OCI-LY1 (cell line): ENCODE measurements around the gene SSBP2.

Experiments
- H2AFZ ChIP-seq: fragments of 200-600 bp; sonication (generic), shearing (Covaris generic); 2 replicates; pipeline ENCODE4 v1.6.0; 2014; ENCODE audit warnings: antibody characterized with exemption, mild to moderate bottlenecking, low read length
- H3F3A ChIP-seq: fragments of 200-600 bp; sonication (generic), shearing (Covaris generic); 2 replicates; pipeline ENCODE4 v1.6.0; 2014; ENCODE audit warnings: mild to moderate bottlenecking, antibody characterized with exemption, low read length, moderate library complexity; ENCODE audit not compliant: insufficient read depth
- H3K27ac ChIP-seq: fragments of 200-600 bp; sonication (generic); 2 replicates; pipeline ENCODE4 v1.5.1; 2014; ENCODE audit warnings: low read length, mixed run types, mild to moderate bottlenecking, low read depth; ENCODE audit not compliant: poor library complexity, severe bottlenecking
- H3K27me3 ChIP-seq: fragments of 200-600 bp; sonication (generic); 2 replicates; pipeline ENCODE4 v1.6.0; 2014; ENCODE audit warnings: antibody characterized with exemption, mild to moderate bottlenecking, low read length, moderate library complexity; ENCODE audit not compliant: insufficient read depth
- H3K36me3 ChIP-seq: fragments of 200-600 bp; sonication (generic); 2 replicates; pipeline ENCODE4 v1.6.1; 2014; ENCODE audit warnings: mild to moderate bottlenecking, antibody characterized with exemption, low read length, moderate library complexity, mixed read lengths; ENCODE audit not compliant: insufficient read depth
- H3K4me1 ChIP-seq: fragments of 200-600 bp; sonication (generic); 2 replicates; pipeline ENCODE4 v1.5.1; 2014; ENCODE audit warnings: mild to moderate bottlenecking, low read length, moderate library complexity; ENCODE audit not compliant: insufficient read depth, severe bottlenecking
- H3K4me2 ChIP-seq: fragments of 200-600 bp; sonication (generic), shearing (Covaris generic); 2 replicates; pipeline ENCODE4 v1.6.1; 2014; ENCODE audit warnings: low read length
- H3K4me3 ChIP-seq: fragments of 200-600 bp; sonication (generic); 2 replicates; pipeline ENCODE4 v1.5.1; 2014; ENCODE audit warnings: low read length, low read depth, mild to moderate bottlenecking, mixed read lengths; ENCODE audit not compliant: poor library complexity, severe bottlenecking
- H3K79me2 ChIP-seq: fragments of 200-600 bp; shearing (Covaris generic); 2 replicates; pipeline ENCODE4 v1.6.1; 2016; ENCODE audit warnings: mixed run types, low read length, mixed read lengths; ENCODE audit not compliant: insufficient read depth
- H3K9ac ChIP-seq: fragments of 200-600 bp; sonication (generic), shearing (Covaris generic); 2 replicates; pipeline ENCODE4 v1.6.1; 2014; ENCODE audit warnings: mild to moderate bottlenecking, low read length, mixed read lengths
- H3K9me2 ChIP-seq: fragments of 200-600 bp; sonication (generic), shearing (Covaris generic); 2 replicates; pipeline ENCODE4 v1.6.1; 2014; ENCODE audit warnings: low read depth, mild to moderate bottlenecking, low read length, mixed read lengths
- H3K9me3 ChIP-seq: fragments of 200-600 bp; shearing (Covaris generic); 2 replicates; pipeline ENCODE4 v1.6.1; 2014; ENCODE audit warnings: low read length, mixed read lengths
- H4K20me1 ChIP-seq: fragments of 200-600 bp; sonication (generic), shearing (Covaris generic); 2 replicates; pipeline ENCODE4 v1.6.0; 2016; ENCODE audit warnings: mild to moderate bottlenecking, low read length; ENCODE audit not compliant: insufficient read depth
- EZH2 ChIP-seq: fragments of 200-600 bp; sonication (generic), shearing (Covaris generic); IDR thresholded peaks from 2 replicates; pipeline ENCODE4 v1.8.0; 2017; ENCODE audit warnings: borderline replicate concordance, mixed run types, mild to moderate bottlenecking, antibody characterized with exemption, low read length, moderate library complexity, mixed read lengths
- TF ChIP-seq, protein P1 (sequence below): fragments of 200-600 bp; sonication (generic), shearing (Covaris generic); IDR thresholded peaks from 2 replicates; pipeline ENCODE4 v1.5.1; 2017; ENCODE audit warnings: mild to moderate bottlenecking, antibody characterized with exemption, low read length, moderate library complexity, mixed read lengths

SSBP2 gene

DNA sequence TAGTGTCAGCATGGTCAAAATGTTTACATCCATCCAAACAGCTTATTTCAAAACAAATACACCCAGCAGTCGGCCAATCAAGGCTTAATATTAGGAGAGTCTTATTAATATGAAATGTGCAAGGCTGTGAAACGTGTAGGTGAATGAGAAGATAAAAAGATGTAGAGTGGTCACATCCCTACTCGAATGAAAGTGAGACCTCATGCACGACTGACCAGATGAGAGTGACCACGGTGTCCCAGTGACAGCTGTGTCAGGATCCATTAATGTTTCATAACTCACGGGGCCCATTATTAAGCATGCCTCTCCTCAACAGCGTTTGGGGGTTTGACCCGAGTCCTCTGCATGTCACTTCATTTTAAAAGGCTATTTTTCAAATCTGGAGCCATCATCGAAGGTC, 39.4 kb upstream of the SSBP2 start:
- Histone ChIP-seq H3K9me2 (no peaks in the 10 kb centered on the region), H2AFZ (no peak overlapping the region), H4K20me1 (no peaks in the 10 kb centered on the region), H3K27ac (no peak overlapping the region), H3K79me2 (no peaks in the 10 kb centered on the region), H3K9ac (no peak overlapping the region), H3K4me2 (no peak overlapping the region), H3K4me1 (peaks cover 7% of the 10 kb centered on the region), H3K36me3 (no peaks in the 10 kb centered on the region), H3K27me3 (no peaks in the 10 kb centered on the region), H3F3A (no peaks in the 10 kb centered on the region), H3K9me3 (no peaks in the 10 kb centered on the region), H3K4me3 (no peak overlapping the region)
- TF ChIP-seq, protein P1, sequence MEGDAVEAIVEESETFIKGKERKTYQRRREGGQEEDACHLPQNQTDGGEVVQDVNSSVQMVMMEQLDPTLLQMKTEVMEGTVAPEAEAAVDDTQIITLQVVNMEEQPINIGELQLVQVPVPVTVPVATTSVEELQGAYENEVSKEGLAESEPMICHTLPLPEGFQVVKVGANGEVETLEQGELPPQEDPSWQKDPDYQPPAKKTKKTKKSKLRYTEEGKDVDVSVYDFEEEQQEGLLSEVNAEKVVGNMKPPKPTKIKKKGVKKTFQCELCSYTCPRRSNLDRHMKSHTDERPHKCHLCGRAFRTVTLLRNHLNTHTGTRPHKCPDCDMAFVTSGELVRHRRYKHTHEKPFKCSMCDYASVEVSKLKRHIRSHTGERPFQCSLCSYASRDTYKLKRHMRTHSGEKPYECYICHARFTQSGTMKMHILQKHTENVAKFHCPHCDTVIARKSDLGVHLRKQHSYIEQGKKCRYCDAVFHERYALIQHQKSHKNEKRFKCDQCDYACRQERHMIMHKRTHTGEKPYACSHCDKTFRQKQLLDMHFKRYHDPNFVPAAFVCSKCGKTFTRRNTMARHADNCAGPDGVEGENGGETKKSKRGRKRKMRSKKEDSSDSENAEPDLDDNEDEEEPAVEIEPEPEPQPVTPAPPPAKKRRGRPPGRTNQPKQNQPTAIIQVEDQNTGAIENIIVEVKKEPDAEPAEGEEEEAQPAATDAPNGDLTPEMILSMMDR: no peak
- TF ChIP-seq EZH2: no peak

DNA sequence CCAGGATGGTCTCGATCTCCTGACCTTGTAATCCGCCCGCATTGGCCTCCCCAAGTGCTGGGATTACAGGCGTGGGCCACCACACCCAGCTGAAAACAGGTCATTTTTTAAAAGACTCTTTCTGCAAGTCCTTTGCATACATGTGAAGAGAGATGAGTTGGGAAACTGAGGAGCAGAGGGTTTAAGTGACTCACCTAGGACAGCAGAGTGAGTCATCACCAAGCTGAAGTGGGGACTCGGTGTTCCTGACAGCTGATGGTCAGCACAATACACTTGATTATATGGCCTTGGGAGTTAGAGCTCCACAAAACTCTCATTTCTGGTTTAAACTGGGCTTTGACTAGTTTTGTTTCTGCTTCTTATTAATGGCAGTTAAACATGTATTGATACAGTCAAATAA, 38.1 kb upstream of the SSBP2 start:
- TF ChIP-seq, protein P1: no peak
- TF ChIP-seq EZH2: no peak
- no peak overlapping the region for H3K4me3 ChIP-seq
- H3K27me3 ChIP-seq: no peaks in the 10 kb centered on the region
- no peak overlapping the region for H3K4me2 ChIP-seq
- no peaks in the 10 kb centered on the region for H3K79me2 ChIP-seq
- H2AFZ ChIP-seq: no peak overlapping the region
- H3K9ac ChIP-seq: no peak overlapping the region
- H4K20me1 ChIP-seq: no peaks in the 10 kb centered on the region
- H3K27ac ChIP-seq: no peak overlapping the region
- no peaks in the 10 kb centered on the region for H3K9me2 ChIP-seq
- H3K36me3 ChIP-seq: no peaks in the 10 kb centered on the region
- H3K9me3 ChIP-seq: no peaks in the 10 kb centered on the region
- peaks cover 7% of the 10 kb centered on the region for H3K4me1 ChIP-seq
- H3F3A ChIP-seq: no peaks in the 10 kb centered on the region

DNA sequence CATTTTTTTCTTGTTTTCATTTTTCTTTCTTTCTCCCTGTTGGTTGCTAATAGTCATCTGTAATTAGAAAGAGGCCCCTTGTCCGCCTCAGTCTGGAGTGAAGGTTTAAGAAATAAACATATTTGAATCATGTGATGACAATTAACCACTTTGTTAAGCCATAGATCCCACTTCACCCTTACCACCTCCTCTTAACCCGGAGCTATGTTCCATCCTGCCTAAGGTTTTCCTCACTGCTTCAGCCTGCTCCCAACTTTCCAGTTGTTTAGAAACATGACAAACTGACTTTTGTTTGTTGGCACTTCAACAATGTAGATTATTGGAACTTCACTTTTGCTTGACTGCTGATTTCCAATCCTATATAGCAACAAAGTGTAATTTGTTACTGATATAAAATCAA, 37.4 kb upstream of the SSBP2 start:
- Histone ChIP-seq H3K27me3 (no peaks in the 10 kb centered on the region), H3K4me3 (no peak overlapping the region), H3K9ac (no peak overlapping the region), H3K4me1 (peaks cover 7% of the 10 kb centered on the region), H3K79me2 (no peaks in the 10 kb centered on the region), H2AFZ (no peak overlapping the region), H3K4me2 (no peak overlapping the region), H3K9me3 (no peaks in the 10 kb centered on the region), H4K20me1 (no peaks in the 10 kb centered on the region), H3K36me3 (no peaks in the 10 kb centered on the region), H3F3A (no peaks in the 10 kb centered on the region), H3K27ac (no peak overlapping the region), H3K9me2 (no peaks in the 10 kb centered on the region)
- no peak for TF ChIP-seq EZH2
- TF ChIP-seq, protein P1: no peak
